Panc1 (cell line): Measurements from ENCODE around the gene UBE2O. TPM values are rescaled to one million over a fixed set of nuclear protein-coding genes. Genes with fewer than 3 reads are reported as not detected.

Experiments
- ATAC-seq: fragments of 200-7000 bp; cut with Tn5 transposase; 2 replicates; pipeline ENCODE4 v1.9.1; 2020; ENCODE audit warnings: mild to moderate bottlenecking, moderate library complexity
- BruUV-seq: library from RNA; stranded (reverse); fragments of 400-500 nt; replicated peaks from 2 replicates; lab custom pipeline; 2021; lab: Mats Ljungman, UMichigan
- CTCF ChIA-PET: fragments of 300-600 bp; sonication (Branson Sonifier 250); formaldehyde crosslinking; loops from one replicate; lab custom pipeline; 2022; ENCODE audit warnings: antibody characterized with exemption; lab: Charles Lee
- POLR2A ChIA-PET: fragments of 300-600 bp; sonication (Branson Sonifier 250); formaldehyde crosslinking; loops from one replicate; lab custom pipeline; 2022; ENCODE audit warnings: antibody characterized with exemption; lab: Charles Lee
- DNase-seq: peaks from one replicate; pipeline ENCODE4 v3.0.0-alpha.2; 2010; ENCODE audit warnings: low read depth, low spot score
- H3K27ac ChIP-seq: 2 replicates; pipeline ENCODE4 v1.5.1; 2011; ENCODE audit warnings: mild to moderate bottlenecking, low read length, inconsistent platforms
- H3K27me3 ChIP-seq: fragments of 200-500 bp; sonication (Bioruptor generic); 2 replicates; pipeline ENCODE4 v1.6.0; 2014; ENCODE audit warnings: low read length, inconsistent platforms; ENCODE audit not compliant: control insufficient read depth, insufficient read depth
- H3K36me3 ChIP-seq: fragments of 200-500 bp; sonication (Bioruptor generic); 2 replicates; pipeline ENCODE4 v1.5.1; 2014; ENCODE audit warnings: inconsistent platforms, mild to moderate bottlenecking, low read length, moderate library complexity; ENCODE audit not compliant: control insufficient read depth, insufficient read depth
- H3K4me1 ChIP-seq: 2 replicates; pipeline ENCODE4 v1.5.1; 2011; ENCODE audit warnings: inconsistent platforms, mild to moderate bottlenecking, low read length, moderate library complexity; ENCODE audit not compliant: control insufficient read depth, insufficient read depth
- H3K4me3 ChIP-seq, 2 experiments: 2 replicates each; pipeline ENCODE4 v1.5.1; 2011 to 2012; ENCODE audit warnings: low read depth in 2 of 2, low read length in 2 of 2, mild to moderate bottlenecking in 2 of 2, inconsistent platforms in 1 of 2, moderate library complexity in 1 of 2
- H3K9me3 ChIP-seq: fragments of 200-500 bp; sonication (Bioruptor generic); 2 replicates; pipeline ENCODE4 v1.5.1; 2014; ENCODE audit warnings: low read depth, mild to moderate bottlenecking, inconsistent platforms, low read length, moderate library complexity; ENCODE audit not compliant: control insufficient read depth, insufficient read depth
- POLR2AphosphoS5 ChIP-seq: IDR thresholded peaks from 2 replicates; pipeline ENCODE4 v1.6.1; 2012; ENCODE audit warnings: mild to moderate bottlenecking, low read depth, low read length, moderate library complexity
- SIN3A ChIP-seq: IDR thresholded peaks from 2 replicates; pipeline ENCODE4 v1.6.1; 2012; ENCODE audit warnings: low read depth, mild to moderate bottlenecking, low read length, moderate library complexity, borderline replicate concordance; ENCODE audit not compliant: insufficient read depth
- TCF7L2 ChIP-seq: IDR thresholded peaks from 2 replicates; pipeline ENCODE4 v1.6.1; 2011; ENCODE audit warnings: mild to moderate bottlenecking, low read depth, low read length, inconsistent platforms
- in situ Hi-C: cut with HindIII; loops from 2 replicates; pipeline ENCODE4 v1.10.0; 2016; ENCODE audit warnings: low sequenced_read_pairs, low pct_unique_long_range_greater_than_20kb
- intact Hi-C: fragments of 100-400 bp; cut with micrococcal nuclease; formaldehyde crosslinking; loops from one replicate; pipeline ENCODE4 v1.10.0; 2022; ENCODE audit not compliant: unreplicated experiment
- total RNA-seq: library from RNA; stranded (reverse); gene quantifications from one replicate; pipeline ENCODE4 v1.2.1, GENCODE V29; 2021; ENCODE audit not compliant: unreplicated experiment
- TF ChIP-seq, protein P1 (sequence below): fragments of 450-650 bp; IDR thresholded peaks from 2 replicates; pipeline ENCODE4 v1.5.1; 2017; ENCODE audit warnings: mild to moderate bottlenecking
- TF ChIP-seq, protein P2 (sequence below), 2 experiments: IDR thresholded peaks; 2 replicates each; pipeline ENCODE4 v1.6.1; 2011 to 2012; ENCODE audit warnings: low read depth in 2 of 2, control low read depth in 1 of 2, low read length in 1 of 2, mild to moderate bottlenecking in 1 of 2, moderate library complexity in 1 of 2; ENCODE audit not compliant: insufficient read depth in 1 of 2

UBE2O gene
- total RNA-seq, 1 experiment from 2014 or later = 47.5 TPM

DNA sequence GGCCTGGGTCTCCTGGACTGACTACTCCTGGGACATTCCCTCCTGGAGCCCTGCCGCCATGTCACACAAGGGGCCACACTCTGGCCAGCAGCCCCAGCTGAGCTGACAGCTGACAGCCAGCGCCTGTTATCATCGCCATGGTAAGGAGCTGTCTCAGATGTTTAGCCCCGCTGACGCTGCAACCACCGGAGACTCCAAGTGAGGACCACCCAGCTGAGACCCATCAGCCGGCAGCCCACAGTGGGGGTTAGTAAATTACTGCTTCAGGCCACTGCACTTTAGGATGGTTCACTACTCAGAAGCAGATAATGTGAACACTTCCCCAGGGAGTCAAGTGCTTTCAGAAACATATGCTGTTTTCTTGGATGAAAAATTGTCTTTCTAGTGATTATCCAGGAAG, 83.1 kb downstream of the UBE2O start:
- Histone ChIP-seq H3K4me1 (0 out of 2 replicates have a peak, but pooled peaks cover 5% of the 10 kb centered on the region), H3K27ac (no peak overlapping the region), H3K4me3 (no peak overlapping the region), H3K27me3 (no peaks in the 10 kb centered on the region), H3K9me3 (no peaks in the 10 kb centered on the region), H3K36me3 (no peaks in the 10 kb centered on the region)
- POLR2A ChIA-PET = no interaction called here
- DNase-seq = no peak
- in situ Hi-C loops = no loop called here
- ATAC-seq = no peak
- no TSS peak for BruUV-seq
- CTCF ChIA-PET = interaction anchor here (0.7 to 1.5 kb wide), 6 partner anchors 7 to 267 kb away, joined by 3 to 10 read pairs (median 6); partner anchors contain the start of gene SPHK1
- intact Hi-C loops = no loop called here
- TF ChIP-seq, protein P1, sequence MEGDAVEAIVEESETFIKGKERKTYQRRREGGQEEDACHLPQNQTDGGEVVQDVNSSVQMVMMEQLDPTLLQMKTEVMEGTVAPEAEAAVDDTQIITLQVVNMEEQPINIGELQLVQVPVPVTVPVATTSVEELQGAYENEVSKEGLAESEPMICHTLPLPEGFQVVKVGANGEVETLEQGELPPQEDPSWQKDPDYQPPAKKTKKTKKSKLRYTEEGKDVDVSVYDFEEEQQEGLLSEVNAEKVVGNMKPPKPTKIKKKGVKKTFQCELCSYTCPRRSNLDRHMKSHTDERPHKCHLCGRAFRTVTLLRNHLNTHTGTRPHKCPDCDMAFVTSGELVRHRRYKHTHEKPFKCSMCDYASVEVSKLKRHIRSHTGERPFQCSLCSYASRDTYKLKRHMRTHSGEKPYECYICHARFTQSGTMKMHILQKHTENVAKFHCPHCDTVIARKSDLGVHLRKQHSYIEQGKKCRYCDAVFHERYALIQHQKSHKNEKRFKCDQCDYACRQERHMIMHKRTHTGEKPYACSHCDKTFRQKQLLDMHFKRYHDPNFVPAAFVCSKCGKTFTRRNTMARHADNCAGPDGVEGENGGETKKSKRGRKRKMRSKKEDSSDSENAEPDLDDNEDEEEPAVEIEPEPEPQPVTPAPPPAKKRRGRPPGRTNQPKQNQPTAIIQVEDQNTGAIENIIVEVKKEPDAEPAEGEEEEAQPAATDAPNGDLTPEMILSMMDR = no peak
- TF ChIP-seq, protein P2, sequence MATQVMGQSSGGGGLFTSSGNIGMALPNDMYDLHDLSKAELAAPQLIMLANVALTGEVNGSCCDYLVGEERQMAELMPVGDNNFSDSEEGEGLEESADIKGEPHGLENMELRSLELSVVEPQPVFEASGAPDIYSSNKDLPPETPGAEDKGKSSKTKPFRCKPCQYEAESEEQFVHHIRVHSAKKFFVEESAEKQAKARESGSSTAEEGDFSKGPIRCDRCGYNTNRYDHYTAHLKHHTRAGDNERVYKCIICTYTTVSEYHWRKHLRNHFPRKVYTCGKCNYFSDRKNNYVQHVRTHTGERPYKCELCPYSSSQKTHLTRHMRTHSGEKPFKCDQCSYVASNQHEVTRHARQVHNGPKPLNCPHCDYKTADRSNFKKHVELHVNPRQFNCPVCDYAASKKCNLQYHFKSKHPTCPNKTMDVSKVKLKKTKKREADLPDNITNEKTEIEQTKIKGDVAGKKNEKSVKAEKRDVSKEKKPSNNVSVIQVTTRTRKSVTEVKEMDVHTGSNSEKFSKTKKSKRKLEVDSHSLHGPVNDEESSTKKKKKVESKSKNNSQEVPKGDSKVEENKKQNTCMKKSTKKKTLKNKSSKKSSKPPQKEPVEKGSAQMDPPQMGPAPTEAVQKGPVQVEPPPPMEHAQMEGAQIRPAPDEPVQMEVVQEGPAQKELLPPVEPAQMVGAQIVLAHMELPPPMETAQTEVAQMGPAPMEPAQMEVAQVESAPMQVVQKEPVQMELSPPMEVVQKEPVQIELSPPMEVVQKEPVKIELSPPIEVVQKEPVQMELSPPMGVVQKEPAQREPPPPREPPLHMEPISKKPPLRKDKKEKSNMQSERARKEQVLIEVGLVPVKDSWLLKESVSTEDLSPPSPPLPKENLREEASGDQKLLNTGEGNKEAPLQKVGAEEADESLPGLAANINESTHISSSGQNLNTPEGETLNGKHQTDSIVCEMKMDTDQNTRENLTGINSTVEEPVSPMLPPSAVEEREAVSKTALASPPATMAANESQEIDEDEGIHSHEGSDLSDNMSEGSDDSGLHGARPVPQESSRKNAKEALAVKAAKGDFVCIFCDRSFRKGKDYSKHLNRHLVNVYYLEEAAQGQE (IDR thresholded peaks at IDR 0.05; ENCODE audit: insufficient read depth in 1 of 2, low read depth in 2 of 2, low read length in 1 of 2) = no peak
- TF ChIP-seq SIN3A (no peak), TCF7L2 (no peak), POLR2AphosphoS5 (no peak)

DNA sequence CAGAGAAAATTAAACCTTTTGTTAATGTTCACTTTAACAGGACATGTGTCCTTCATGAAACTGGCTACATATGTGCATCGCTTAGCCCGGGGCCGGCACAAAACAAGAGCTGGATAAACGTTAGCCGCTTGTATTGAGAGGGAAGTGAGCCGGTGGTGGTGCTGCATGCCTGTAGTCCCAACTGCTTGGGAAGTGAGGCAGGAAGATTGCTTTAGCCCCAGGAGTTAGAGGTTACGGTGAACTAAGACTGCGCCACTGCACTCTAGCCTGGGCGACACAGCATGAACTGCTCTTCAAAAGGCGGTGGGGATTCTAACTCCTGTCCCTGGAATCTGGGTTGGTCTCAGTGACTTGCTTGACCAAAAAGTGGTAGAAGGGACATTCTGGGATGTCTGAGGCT, 83.6 kb downstream of the UBE2O start:
- CTCF ChIA-PET = interaction anchor here (1.0 kb wide), 1 partner anchor 17 kb away, joined by 10 read pairs; no protein-coding TSS in a partner anchor

More for the DNA sequence above, 83.6 kb downstream of the UBE2O start:
- no peak overlapping the region for H3K27ac ChIP-seq
- ATAC-seq (no peak), DNase-seq (no peak)
- H3K27me3 ChIP-seq = no peaks in the 10 kb centered on the region
- TF ChIP-seq POLR2AphosphoS5 = no peak
- TF ChIP-seq SIN3A = no peak
- TF ChIP-seq, protein P2 (IDR thresholded peaks at IDR 0.05; ENCODE audit: insufficient read depth in 1 of 2, low read depth in 2 of 2, low read length in 1 of 2) = no peak
- TF ChIP-seq, protein P1 = no peak
- no peak for TF ChIP-seq TCF7L2
- POLR2A ChIA-PET = no interaction called here
- no peak overlapping the region for H3K4me3 ChIP-seq
- H3K9me3 ChIP-seq = no peaks in the 10 kb centered on the region
- 0 out of 2 replicates have a peak, but pooled peaks cover 5% of the 10 kb centered on the region for H3K4me1 ChIP-seq
- intact Hi-C loops = no loop called here
- no peaks in the 10 kb centered on the region for H3K36me3 ChIP-seq
- no TSS peak for BruUV-seq
- in situ Hi-C loops = no loop called here
